HG03064 (cell line): ENCODE data around the gene HOXD3.

Source experiments
- ATAC-seq: cut with Tn5 transposase; IDR thresholded peaks from one replicate; pipeline ENCODE4 v1.9.1; 2021; ENCODE audit warnings: low read depth; ENCODE audit not compliant: unreplicated experiment

Gene HOXD3

GRCh38 chr2:176156807-176157498 lies at the start of gene HOXD3:
Gene HOXD3, plus strand, starts transcription at chr2:176157307. Its CDS starts 11,808 bp downstream, at chr2:176169115.
- ATAC-seq: no peak

- no peak for ATAC-seq
Observed at GRCh38 chr2:176107731-176108181, 49.4 kb upstream of the HOXD3 start.

- ATAC-seq: no peak
Observed at GRCh38 chr2:176109192-176109901, 47.8 kb upstream of the HOXD3 start.

GRCh38 chr2:176109946-176110345 lies 47.2 kb upstream of the HOXD3 start:
- ATAC-seq: no peak

- no peak for ATAC-seq
Observed at GRCh38 chr2:176110415-176111308, 46.4 kb upstream of the HOXD3 start.

GRCh38 chr2:176111309-176111663 lies 45.8 kb upstream of the HOXD3 start:
- ATAC-seq: no peak

GRCh38 chr2:176111846-176112374 lies 45.2 kb upstream of the HOXD3 start:
- ATAC-seq: no peak

GRCh38 chr2:176112375-176113302 lies 44.5 kb upstream of the HOXD3 start:
- ATAC-seq: no peak

- no peak for ATAC-seq
Observed at GRCh38 chr2:176114120-176114929, 42.8 kb upstream of the HOXD3 start.

- ATAC-seq: no peak
Observed at GRCh38 chr2:176114930-176115625, 42.0 kb upstream of the HOXD3 start.

- no peak for ATAC-seq
Observed at GRCh38 chr2:176115883-176116813, 41.0 kb upstream of the HOXD3 start, which contains the start of gene HOXD10. Gene HOXD10, plus strand, starts transcription at chr2:176116778. Its CDS starts 56 bp downstream, at chr2:176116834.

- ATAC-seq: no peak
Observed at GRCh38 chr2:176117162-176117822, 39.8 kb upstream of the HOXD3 start.

- no peak for ATAC-seq
Observed at GRCh38 chr2:176117823-176118371, 39.2 kb upstream of the HOXD3 start.

- no peak for ATAC-seq
Observed at GRCh38 chr2:176118601-176119339, 38.3 kb upstream of the HOXD3 start.

- ATAC-seq: no peak
Observed at GRCh38 chr2:176120364-176121189, 36.5 kb upstream of the HOXD3 start.
